DND-41 (cell line): Measurements from ENCODE around the gene MAP3K9.

Experiments
- CTCF ChIP-seq: IDR thresholded peaks from 2 replicates; pipeline ENCODE4 v1.5.1; 2012; ENCODE audit warnings: borderline replicate concordance, low read length, moderate library complexity, mild to moderate bottlenecking; ENCODE audit not compliant: poor library complexity, severe bottlenecking; ENCODE audit errors: extremely low read depth
- EZH2 ChIP-seq: IDR thresholded peaks from 3 replicates; pipeline ENCODE4 v1.6.1; 2012; ENCODE audit warnings: borderline replicate concordance, low read depth, mild to moderate bottlenecking, moderate library complexity, low read length, inconsistent platforms; ENCODE audit not compliant: severe bottlenecking

GRCh38 chr14:70707138-70708038 is 101.9 kb downstream of the MAP3K9 start:
- TF ChIP-seq EZH2 (no peak), CTCF (no peak)
